ENCODE measurements around the gene CUL3.
"Not testable (repeated sequence)": the region's sequence is repeated elsewhere in the genome, so short reads cannot be mapped to it uniquely, and the experiment has no call there.

DNA sequence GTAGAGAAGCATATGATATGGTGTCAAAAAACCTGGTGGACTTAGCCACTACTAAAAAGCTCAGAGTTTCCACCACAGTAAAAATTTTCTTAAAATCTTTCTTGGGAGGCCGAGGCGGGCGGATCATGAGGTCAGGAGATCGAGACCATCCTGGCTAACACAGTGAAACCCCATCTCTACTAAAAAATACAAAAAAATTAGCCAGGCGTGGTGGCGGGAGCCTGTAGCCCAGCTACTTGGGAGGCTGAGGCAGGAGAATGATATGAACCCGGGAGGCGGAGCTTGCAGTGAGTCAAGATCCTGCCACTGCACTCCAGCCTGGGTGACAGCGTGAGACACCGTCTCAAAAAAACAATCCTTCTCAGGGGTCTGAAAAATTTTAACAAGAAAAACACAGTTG is 62.7 kb downstream of the CUL3 start:
- TF ChIP-seq, protein P1, sequence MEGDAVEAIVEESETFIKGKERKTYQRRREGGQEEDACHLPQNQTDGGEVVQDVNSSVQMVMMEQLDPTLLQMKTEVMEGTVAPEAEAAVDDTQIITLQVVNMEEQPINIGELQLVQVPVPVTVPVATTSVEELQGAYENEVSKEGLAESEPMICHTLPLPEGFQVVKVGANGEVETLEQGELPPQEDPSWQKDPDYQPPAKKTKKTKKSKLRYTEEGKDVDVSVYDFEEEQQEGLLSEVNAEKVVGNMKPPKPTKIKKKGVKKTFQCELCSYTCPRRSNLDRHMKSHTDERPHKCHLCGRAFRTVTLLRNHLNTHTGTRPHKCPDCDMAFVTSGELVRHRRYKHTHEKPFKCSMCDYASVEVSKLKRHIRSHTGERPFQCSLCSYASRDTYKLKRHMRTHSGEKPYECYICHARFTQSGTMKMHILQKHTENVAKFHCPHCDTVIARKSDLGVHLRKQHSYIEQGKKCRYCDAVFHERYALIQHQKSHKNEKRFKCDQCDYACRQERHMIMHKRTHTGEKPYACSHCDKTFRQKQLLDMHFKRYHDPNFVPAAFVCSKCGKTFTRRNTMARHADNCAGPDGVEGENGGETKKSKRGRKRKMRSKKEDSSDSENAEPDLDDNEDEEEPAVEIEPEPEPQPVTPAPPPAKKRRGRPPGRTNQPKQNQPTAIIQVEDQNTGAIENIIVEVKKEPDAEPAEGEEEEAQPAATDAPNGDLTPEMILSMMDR (IDR thresholded peaks at IDR 0.05) = not testable (repeated sequence)
- TF ChIP-seq POLR2A (IDR thresholded peaks at IDR 0.05) = not testable (repeated sequence)
